Cardiac septum (tissue), 1 donor: ENCODE results near the gene CYP2A7. TPM values are rescaled to one million over a fixed set of nuclear protein-coding genes. Genes with fewer than 3 reads are reported as not detected.
"Not testable (repeated sequence)": the region's sequence is repeated elsewhere in the genome, so short reads cannot be mapped to it uniquely, and the experiment has no call there.

Source experiments
- DNase-seq: peaks from one replicate; pipeline ENCODE4 v3.0.0-alpha.2; 2020; ENCODE audit warnings: low spot score
- intact Hi-C: fragments of 100-400 bp; cut with DNase I; formaldehyde crosslinking; loops from one replicate; pipeline ENCODE4 v1.14.0; 2022
- total RNA-seq: library from RNA; stranded (reverse); fragmentation: NEBNext Ultra II Directional; extraction: Animal tissue kit (Norgen Biotek cat#: 25700); gene quantifications from one replicate; pipeline ENCODE4 v1.2.1, GENCODE V29; 2021
- donor health status: DM: no; HTN: no; CAD: no.

Gene CYP2A7
- total RNA-seq, 1 donor from 2014 or later = not detected

DNA sequence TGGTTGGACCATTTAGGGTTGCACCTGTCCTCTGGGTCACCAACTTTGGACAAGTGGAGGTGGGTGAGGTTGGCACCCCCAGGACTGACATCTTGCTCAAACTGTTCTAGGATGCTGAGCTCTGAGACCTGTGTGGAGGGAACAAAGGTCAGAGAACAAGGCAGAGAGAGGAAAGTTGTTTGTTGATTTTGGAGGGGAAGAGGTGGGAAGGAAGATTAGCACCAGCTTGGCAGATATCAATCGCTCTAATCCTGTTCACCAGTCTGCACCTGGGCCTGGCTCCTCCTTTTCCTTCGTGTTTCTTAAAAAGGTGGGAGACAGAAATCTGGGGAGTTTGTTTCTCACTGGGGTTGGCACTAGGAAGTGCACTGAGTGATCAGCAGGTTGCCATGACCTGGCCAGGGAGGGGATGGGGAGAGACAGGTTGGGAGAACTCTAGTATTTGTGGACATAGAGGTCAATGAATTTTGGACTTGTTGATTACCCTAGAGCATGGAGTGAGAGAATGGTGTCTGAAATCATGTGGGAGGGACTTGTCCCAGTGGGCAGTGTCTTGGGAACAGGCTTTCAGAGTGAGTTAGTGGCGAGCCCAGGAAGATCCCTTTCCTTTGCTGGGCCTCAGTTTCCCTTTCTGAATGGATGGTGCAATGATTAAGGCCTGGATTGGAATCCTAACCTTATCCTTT is 29.4 kb downstream of the CYP2A7 start:
- intact Hi-C loops, DNase-seq: not testable (repeated sequence)

- DNase-seq, intact Hi-C loops: not testable (repeated sequence)
Measured at GRCh38 chr19:40850277-40850676, 31.8 kb downstream of the CYP2A7 start, which contains the start of gene CYP2A6. TSS of gene CYP2A6 (minus strand) at chr19:40850447. CDS start at chr19:40850426, 21 bp downstream.

DNA sequence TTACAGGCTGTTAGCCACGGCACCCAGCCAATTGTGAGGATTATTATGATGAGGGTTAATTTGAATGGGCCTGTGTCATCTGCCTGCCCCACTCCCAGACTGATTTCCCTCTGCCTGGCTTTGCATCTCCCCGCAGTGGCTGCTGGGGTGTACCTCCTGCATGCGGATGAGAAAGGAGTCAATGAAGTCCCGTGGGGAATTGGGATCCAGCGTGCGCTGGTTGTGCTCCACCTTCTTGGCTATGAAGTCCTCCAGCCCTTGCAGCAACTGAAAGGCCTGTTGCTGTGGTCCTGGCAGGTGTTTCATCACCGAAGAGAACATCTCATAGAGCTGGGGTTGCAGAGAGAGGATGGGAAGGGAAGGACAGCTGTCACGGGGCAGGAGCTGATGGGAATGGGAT is 35.3 kb downstream of the CYP2A7 start:
- intact Hi-C loops = not testable (repeated sequence)

GRCh38 chr19:40843653-40844052 is 38.4 kb downstream of the CYP2A7 start:
- DNase-seq, intact Hi-C loops: not testable (repeated sequence)

More for the DNA sequence above, 35.3 kb downstream of the CYP2A7 start:
- not testable (repeated sequence) for DNase-seq

- intact Hi-C loops, DNase-seq: not testable (repeated sequence)
Measured at GRCh38 chr19:40842997-40843652, 38.9 kb downstream of the CYP2A7 start.

DNA sequence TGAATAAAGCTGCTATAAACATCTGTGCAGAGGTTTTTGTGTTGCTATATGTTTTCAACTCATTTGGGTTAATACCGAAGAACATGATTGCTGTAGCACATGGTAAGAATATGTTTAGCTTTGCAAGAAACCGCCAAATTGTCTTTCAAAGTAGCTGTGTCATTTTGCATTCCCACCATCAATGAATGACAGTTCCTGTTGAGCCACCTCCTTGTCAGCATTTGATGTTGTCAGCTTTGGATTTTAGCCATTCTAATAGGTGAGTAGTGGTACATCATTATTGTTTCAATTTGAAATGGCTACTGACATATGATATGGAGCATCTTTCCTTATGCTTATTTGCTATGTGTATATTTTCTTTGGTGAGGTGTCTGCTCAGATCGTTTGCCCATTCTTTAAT is 40.0 kb downstream of the CYP2A7 start:
- DNase-seq, intact Hi-C loops: not testable (repeated sequence)

GRCh38 chr19:40838477-40838876 is 43.6 kb downstream of the CYP2A7 start:
- DNase-seq, intact Hi-C loops: not testable (repeated sequence)

DNA sequence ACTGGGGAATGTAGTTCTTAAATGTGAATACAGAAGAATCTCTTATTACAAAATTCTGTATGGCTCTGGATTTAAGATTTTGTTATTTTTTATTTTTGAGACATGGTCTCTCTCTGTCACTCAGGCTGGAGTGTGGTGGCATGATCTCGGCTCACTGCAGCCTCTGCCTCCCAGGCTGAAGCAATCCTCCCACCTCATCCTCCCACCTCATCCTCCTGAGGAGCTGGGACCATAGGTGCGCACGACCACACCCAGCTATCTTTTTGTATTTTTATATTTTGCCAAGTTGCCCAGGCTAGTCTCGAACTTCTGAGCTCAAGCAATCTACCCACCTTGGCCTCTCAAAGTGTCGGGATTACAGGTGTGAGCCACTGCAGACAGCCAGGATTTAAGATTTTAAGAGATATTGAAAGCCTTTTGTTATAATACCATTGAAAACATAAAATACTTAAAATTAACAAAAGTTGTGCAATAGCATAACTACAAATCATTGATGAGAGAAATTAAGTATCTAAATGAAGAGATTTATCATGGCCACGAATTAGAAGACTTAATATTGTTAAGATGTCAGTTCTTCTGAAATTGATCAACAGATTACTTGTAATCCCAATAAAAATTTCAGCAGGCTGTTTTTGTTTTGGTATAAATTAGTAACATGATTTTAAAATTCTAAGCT is 45.1 kb downstream of the CYP2A7 start:
- intact Hi-C loops = no loop called here
- DNase-seq = no peak

GRCh38 chr19:40833728-40834533 is 48.1 kb downstream of the CYP2A7 start:
- DNase-seq, intact Hi-C loops: not testable (repeated sequence)

DNA sequence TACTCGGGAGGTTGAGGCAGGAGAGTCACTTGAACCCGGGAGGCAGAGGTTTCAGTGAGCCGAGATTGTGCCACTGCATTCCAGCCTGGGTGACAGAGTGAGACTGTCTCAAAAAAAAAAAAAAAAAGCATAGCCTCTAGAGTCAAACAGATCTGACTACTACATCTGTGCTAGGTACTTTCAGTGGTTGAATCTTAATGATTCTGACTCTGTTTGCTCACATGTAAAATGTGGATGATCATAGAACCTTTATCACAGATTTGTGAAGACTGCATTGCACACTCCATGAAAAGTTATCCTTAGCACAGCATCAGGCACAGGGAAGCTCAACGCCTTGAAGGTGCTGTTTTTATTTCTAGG is 49.6 kb downstream of the CYP2A7 start:
- DNase-seq, intact Hi-C loops: not testable (repeated sequence)

GRCh38 chr19:40831502-40832430 is 50.3 kb downstream of the CYP2A7 start:
- DNase-seq = no peak
- intact Hi-C loops = no loop called here

- DNase-seq, intact Hi-C loops: not testable (repeated sequence)
Measured at GRCh38 chr19:40830741-40831140, 51.3 kb downstream of the CYP2A7 start.

DNA sequence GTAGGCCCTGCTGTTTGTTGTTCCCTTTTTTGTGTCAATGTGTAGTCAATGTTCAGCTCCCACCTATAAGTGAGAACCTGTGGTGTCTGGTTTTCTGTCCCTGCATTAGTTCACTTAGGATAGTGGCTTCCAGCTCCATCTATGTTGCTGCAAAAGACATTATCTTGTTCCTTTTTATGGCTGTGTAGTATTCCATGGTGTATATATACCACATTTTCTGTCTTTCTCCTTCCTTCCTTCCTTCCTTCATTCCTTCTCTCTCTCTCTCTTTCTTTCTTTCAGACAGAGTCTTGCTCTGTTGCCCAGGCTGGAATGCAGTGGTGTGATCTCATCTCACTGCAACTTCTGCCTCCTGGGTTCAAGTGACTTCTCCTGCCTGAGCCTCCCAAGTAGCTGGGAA is 52.8 kb downstream of the CYP2A7 start:
- intact Hi-C loops = no loop called here
- DNase-seq = no peak

GRCh38 chr19:40827386-40828247 is 54.4 kb downstream of the CYP2A7 start:
- peak; percentile 26 for DNase-seq
- intact Hi-C loops = no loop called here

- peak; percentile 69 for DNase-seq
- intact Hi-C loops = not testable (repeated sequence)
Measured at GRCh38 chr19:40826699-40827385, 55.2 kb downstream of the CYP2A7 start.

DNA sequence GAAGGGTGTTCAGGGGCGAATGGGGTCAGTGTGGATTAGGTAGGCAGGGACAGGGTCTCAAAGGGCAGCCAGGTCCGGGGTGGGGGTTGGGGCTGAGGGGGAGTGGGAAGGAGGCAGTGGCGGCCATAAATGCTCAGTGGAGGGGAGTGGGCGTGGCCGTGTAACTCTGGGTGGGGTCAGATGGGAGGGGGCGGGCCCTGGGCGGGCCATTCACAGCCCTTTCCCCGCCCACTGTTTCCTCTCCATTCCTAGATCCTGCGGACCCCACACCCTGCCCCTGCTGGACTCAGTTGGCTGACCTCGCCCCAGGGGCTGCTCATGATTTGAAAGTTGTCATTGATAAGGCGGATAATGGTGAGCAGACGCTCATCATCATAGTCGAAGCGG is 55.7 kb downstream of the CYP2A7 start:
- intact Hi-C loops, DNase-seq: not testable (repeated sequence)

DNA sequence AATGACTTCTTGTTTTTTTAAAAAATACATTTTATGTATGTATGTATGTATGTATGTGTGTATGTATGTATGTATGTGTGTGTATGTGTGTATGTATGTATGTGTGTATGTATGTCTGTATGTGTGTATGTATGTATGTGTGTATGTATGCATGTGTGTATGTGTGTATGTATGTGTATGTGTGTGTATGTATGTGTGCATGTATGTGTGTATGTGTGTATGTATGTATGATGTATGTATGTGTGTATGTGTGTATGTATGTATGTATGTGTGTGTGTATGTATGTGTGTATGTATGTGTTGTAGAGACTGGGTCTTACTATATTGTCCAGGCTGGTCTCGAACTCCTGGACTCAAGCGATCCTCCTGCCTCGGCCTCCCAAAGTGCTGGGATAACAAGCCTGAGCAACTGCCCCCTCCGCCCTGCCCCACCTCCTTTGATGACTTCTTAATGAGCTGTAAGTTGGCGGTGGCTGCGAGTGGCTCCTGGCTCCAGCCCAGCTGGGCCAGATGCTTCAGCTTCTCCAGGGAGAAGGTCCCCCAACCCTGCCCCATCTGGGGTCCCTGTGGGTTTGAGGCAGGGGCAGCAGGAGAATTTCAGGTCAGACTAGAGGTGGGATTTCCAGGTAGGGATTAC is 56.5 kb downstream of the CYP2A7 start:
- peak; percentile 63 for DNase-seq
- intact Hi-C loops = not testable (repeated sequence)
